ENCODE data around the gene NUFIP1. TPM values are rescaled to one million over a fixed set of nuclear protein-coding genes. Genes with fewer than 3 reads are reported as not detected.

NUFIP1 gene
- polyA plus RNA-seq, 4 donors: 1.3 to 8.2 (median 2.1) TPM

DNA sequence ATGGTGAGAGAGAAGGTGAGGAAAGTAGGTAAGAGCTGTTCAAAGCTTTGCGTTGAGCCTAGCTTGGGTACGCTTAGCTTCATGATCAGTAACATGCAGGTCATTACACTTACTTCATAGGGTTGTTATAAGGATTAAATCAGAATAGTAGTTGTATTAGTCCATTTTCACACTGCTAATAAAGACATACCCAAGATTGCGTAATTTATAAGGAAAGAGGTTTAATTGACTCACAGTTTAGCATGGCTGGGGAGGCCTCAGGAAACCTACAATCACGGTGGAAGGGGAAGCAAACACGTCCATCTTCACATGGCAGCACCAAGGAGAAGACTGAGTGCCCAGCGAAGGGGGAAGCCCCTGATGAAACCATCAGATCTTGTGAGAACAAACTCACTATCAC is 21.9 kb upstream of the NUFIP1 start:
- H3K9me3 ChIP-seq (ENCODE audit: control insufficient read depth in 2 of 2, insufficient read depth in 1 of 2, low read depth in 1 of 2, low read length in 1 of 2): no peaks in the 10 kb centered on the region
- FAIRE-seq (no peak), DNase-seq (no peak)
- H3K27ac ChIP-seq (ENCODE audit: low read depth in 1 of 3, low read length in 2 of 3): no peak overlapping the region
- 96 to 97% (median 97%) methylated on average over 6 of the region's 6 CpGs for WGBS, 3 donors
- no peaks in the 10 kb centered on the region for H3K27me3 ChIP-seq (ENCODE audit: control insufficient read depth in 3 of 3, insufficient read depth in 3 of 3, low read length in 3 of 3)
- no peak overlapping the region for H3K4me3 ChIP-seq (ENCODE audit: low read depth in 1 of 3, low read length in 3 of 3)
- no peaks in the 10 kb centered on the region for H3K4me1 ChIP-seq (ENCODE audit: control insufficient read depth in 3 of 3, insufficient read depth in 2 of 3, low read depth in 1 of 3, low read length in 2 of 3)
- H3K36me3 ChIP-seq (ENCODE audit: control insufficient read depth in 3 of 3, insufficient read depth in 2 of 3, low read depth in 1 of 3, low read length in 3 of 3): peaks cover 2 to 12% (median 3%) of the 10 kb centered on the region in 3 donors

DNA sequence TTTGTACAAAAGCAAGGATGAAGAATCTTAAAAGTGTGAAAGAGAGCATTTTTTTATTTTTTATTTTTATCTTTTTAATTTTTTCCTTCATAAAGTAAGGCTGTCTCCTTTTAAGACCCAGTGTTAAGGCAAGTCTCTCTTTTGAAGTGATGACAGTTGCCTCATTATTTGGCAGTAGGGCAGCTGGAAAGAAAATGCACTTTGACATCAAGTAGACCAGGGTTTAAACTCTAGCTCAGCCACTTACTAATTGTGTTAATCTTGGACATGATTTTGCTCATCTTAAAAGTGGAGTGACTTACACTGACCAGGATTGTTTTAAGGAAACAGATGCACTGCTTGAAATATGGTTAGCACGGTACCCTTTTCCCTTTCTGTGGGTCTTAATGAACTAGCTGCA is 18.6 kb upstream of the NUFIP1 start:
- no peaks in the 10 kb centered on the region for H3K9me3 ChIP-seq (ENCODE audit: control insufficient read depth in 2 of 2, insufficient read depth in 1 of 2, low read depth in 1 of 2, low read length in 1 of 2)
- WGBS, 3 donors: 96 to 100% (median 100%) methylated on average over 1 of the region's 1 CpG
- DNase-seq (no peak), FAIRE-seq (no peak)
- no peak overlapping the region for H3K4me3 ChIP-seq (ENCODE audit: low read depth in 1 of 3, low read length in 3 of 3)
- no peaks in the 10 kb centered on the region for H3K27me3 ChIP-seq (ENCODE audit: control insufficient read depth in 3 of 3, insufficient read depth in 3 of 3, low read length in 3 of 3)
- H3K4me1 ChIP-seq (ENCODE audit: control insufficient read depth in 3 of 3, insufficient read depth in 2 of 3, low read depth in 1 of 3, low read length in 2 of 3): no peaks in the 10 kb centered on the region
- peaks cover 0 to 11% (median 2%) of the 10 kb centered on the region in 3 donors for H3K36me3 ChIP-seq (ENCODE audit: control insufficient read depth in 3 of 3, insufficient read depth in 2 of 3, low read depth in 1 of 3, low read length in 3 of 3)
- no peak overlapping the region for H3K27ac ChIP-seq (ENCODE audit: low read depth in 1 of 3, low read length in 2 of 3)

DNA sequence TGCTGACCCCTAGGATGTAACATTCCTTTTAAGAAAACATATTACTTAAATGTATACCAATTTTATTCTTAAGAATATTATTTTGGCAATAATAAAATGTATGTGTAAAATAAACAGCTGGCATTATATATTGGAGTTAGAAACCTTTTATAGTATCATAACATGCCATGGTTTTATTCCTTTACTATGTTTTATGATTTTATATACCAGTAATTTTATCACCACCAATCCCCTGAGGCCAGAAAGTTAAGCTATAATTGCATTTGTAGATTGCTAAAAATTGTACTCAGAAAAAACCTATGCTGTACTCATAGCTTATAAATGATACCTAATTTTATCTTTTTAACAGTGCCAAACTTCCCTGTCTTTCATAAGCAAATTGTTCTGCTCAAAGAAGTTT is 18.0 kb upstream of the NUFIP1 start:
- FAIRE-seq: no peak
- Histone ChIP-seq H3K9me3 (ENCODE audit: control insufficient read depth in 2 of 2, insufficient read depth in 1 of 2, low read depth in 1 of 2, low read length in 1 of 2) (no peaks in the 10 kb centered on the region), H3K27ac (ENCODE audit: low read depth in 1 of 3, low read length in 2 of 3) (no peak overlapping the region), H3K27me3 (ENCODE audit: control insufficient read depth in 3 of 3, insufficient read depth in 3 of 3, low read length in 3 of 3) (no peaks in the 10 kb centered on the region), H3K4me1 (ENCODE audit: control insufficient read depth in 3 of 3, insufficient read depth in 2 of 3, low read depth in 1 of 3, low read length in 2 of 3) (no peaks in the 10 kb centered on the region), H3K36me3 (ENCODE audit: control insufficient read depth in 3 of 3, insufficient read depth in 2 of 3, low read depth in 1 of 3, low read length in 3 of 3) (peaks cover 0 to 14% (median 3%) of the 10 kb centered on the region in 3 donors), H3K4me3 (ENCODE audit: low read depth in 1 of 3, low read length in 3 of 3) (no peak overlapping the region)
- DNase-seq: no peak

DNA sequence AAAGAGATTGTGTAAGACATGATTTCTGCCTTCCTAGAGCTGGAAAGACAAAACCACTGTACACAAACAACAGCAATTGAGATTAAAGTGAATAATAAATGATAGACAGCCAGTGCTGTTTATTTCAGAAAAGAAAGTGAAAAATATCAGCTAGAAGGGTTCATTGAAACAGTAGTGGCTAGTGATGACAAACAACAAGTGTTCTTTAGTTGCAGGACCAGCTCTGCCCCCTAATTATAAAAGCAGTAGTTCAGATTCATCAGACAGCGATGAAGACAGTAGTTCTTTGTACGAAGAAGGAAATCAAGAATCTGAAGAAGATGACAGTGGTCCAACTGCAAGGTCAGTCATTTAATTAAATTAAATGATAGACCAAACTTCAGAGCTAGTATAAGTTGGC is 14.8 kb upstream of the NUFIP1 start:
- WGBS, 3 donors: 91 to 95% (median 93%) methylated on average over 2 of the region's 2 CpGs
- Histone ChIP-seq H3K27ac (ENCODE audit: low read depth in 1 of 3, low read length in 2 of 3) (no peak overlapping the region), H3K36me3 (ENCODE audit: control insufficient read depth in 3 of 3, insufficient read depth in 2 of 3, low read depth in 1 of 3, low read length in 3 of 3) (peaks cover 0 to 16% (median 4%) of the 10 kb centered on the region in 3 donors), H3K4me1 (ENCODE audit: control insufficient read depth in 3 of 3, insufficient read depth in 2 of 3, low read depth in 1 of 3, low read length in 2 of 3) (no peaks in the 10 kb centered on the region), H3K4me3 (ENCODE audit: low read depth in 1 of 3, low read length in 3 of 3) (no peak overlapping the region), H3K9me3 (ENCODE audit: control insufficient read depth in 2 of 2, insufficient read depth in 1 of 2, low read depth in 1 of 2, low read length in 1 of 2) (no peaks in the 10 kb centered on the region), H3K27me3 (ENCODE audit: control insufficient read depth in 3 of 3, insufficient read depth in 3 of 3, low read length in 3 of 3) (no peaks in the 10 kb centered on the region)
- no peak for FAIRE-seq
- no peak for DNase-seq

DNA sequence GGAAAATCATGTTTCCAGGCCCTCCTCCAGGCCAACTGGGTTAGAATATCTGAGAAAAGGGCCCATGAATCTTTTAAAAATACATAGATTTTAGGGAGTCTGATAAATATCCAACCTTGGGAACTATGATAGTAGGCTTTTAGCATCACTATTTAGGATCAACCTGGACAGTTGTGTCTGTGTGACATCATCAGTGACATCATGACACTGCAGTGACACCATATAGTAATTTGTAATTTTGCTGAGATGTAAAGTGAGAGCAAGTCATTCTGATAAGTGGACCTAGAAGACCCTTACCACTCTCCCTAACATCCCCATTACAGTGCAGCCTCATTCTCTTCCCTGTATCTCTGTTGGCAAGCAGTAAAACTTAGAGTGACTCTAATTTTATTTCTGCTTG is 14.1 kb upstream of the NUFIP1 start:
- FAIRE-seq: no peak

DNA sequence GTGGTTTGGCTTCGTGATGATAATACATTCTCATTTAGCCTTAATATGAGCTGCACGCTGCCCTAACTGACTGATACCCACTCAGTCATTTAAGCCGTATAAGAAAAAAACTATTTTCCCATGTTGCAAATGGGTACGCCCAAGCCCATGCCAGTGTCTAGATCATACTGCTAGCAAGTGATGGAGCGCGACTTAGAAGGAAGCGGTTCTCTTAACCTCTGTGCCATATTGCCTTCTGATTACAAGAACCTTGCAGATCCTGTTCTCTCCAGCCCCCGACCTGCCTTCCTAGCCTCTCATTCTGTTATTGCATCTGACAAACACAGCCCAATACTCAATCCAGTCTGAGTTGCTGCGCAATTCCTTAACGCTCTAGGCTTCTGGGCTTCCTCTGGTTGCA is 670 bp upstream of the NUFIP1 start:
- Histone ChIP-seq H3K4me1 (ENCODE audit: control insufficient read depth in 3 of 3, insufficient read depth in 2 of 3, low read depth in 1 of 3, low read length in 2 of 3) (peaks cover 2 to 8% (median 7%) of the 10 kb centered on the region in 3 donors), H3K36me3 (ENCODE audit: control insufficient read depth in 3 of 3, insufficient read depth in 2 of 3, low read depth in 1 of 3, low read length in 3 of 3) (peaks cover 0 to 5% (median 0%) of the 10 kb centered on the region in 3 donors), H3K4me3 (ENCODE audit: low read depth in 1 of 3, low read length in 3 of 3) (peak overlapping the region; percentile 80 to 98 (median 89)), H3K9me3 (ENCODE audit: control insufficient read depth in 2 of 2, insufficient read depth in 1 of 2, low read depth in 1 of 2, low read length in 1 of 2) (no peaks in the 10 kb centered on the region), H3K27me3 (ENCODE audit: control insufficient read depth in 3 of 3, insufficient read depth in 3 of 3, low read length in 3 of 3) (no peaks in the 10 kb centered on the region), H3K27ac (ENCODE audit: low read depth in 1 of 3, low read length in 2 of 3) (peak overlapping the region; percentile 74 to 96 (median 92))
- 3 to 7% (median 3%) methylated on average over 10 of the region's 10 CpGs for WGBS, 3 donors
- peak in 1 of 2 donors; percentile 6 for DNase-seq
- FAIRE-seq: no peak

More for the DNA sequence above, 14.1 kb upstream of the NUFIP1 start:
- no peak for DNase-seq
- no peaks in the 10 kb centered on the region for H3K4me1 ChIP-seq (ENCODE audit: control insufficient read depth in 3 of 3, insufficient read depth in 2 of 3, low read depth in 1 of 3, low read length in 2 of 3)
- H3K27me3 ChIP-seq (ENCODE audit: control insufficient read depth in 3 of 3, insufficient read depth in 3 of 3, low read length in 3 of 3): no peaks in the 10 kb centered on the region
- H3K9me3 ChIP-seq (ENCODE audit: control insufficient read depth in 2 of 2, insufficient read depth in 1 of 2, low read depth in 1 of 2, low read length in 1 of 2): no peaks in the 10 kb centered on the region
- H3K4me3 ChIP-seq (ENCODE audit: low read depth in 1 of 3, low read length in 3 of 3): no peak overlapping the region
- H3K27ac ChIP-seq (ENCODE audit: low read depth in 1 of 3, low read length in 2 of 3): no peak overlapping the region
- peaks cover 0 to 16% (median 4%) of the 10 kb centered on the region in 3 donors for H3K36me3 ChIP-seq (ENCODE audit: control insufficient read depth in 3 of 3, insufficient read depth in 2 of 3, low read depth in 1 of 3, low read length in 3 of 3)

DNA sequence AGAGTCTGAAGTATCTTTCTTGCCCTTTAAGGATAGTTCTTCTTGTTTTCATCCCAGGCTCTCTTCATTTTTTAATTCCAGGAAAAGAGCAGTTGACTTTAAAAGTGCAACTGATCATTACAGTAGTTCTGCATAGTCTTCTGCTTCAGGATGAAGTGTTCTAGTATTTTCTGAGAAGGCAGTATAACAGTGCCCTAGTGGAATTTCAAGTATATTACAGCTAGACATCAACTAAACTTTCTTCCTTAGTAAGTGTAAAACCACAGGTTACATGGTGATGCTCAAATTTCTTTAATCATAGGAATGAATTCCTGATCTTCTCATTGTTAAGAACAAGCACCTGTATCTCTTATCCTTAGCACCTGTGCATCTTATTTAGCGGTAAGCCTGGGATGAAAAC is 10.9 kb downstream of the NUFIP1 start:
- no peak overlapping the region for H3K27ac ChIP-seq (ENCODE audit: low read depth in 1 of 3, low read length in 2 of 3)
- FAIRE-seq (no peak), DNase-seq (no peak)
- H3K36me3 ChIP-seq (ENCODE audit: control insufficient read depth in 3 of 3, insufficient read depth in 2 of 3, low read depth in 1 of 3, low read length in 3 of 3): peaks cover 2 to 17% (median 8%) of the 10 kb centered on the region in 3 donors
- no peaks in the 10 kb centered on the region for H3K27me3 ChIP-seq (ENCODE audit: control insufficient read depth in 3 of 3, insufficient read depth in 3 of 3, low read length in 3 of 3)
- H3K4me1 ChIP-seq (ENCODE audit: control insufficient read depth in 3 of 3, insufficient read depth in 2 of 3, low read depth in 1 of 3, low read length in 2 of 3): no peaks in the 10 kb centered on the region
- H3K9me3 ChIP-seq (ENCODE audit: control insufficient read depth in 2 of 2, insufficient read depth in 1 of 2, low read depth in 1 of 2, low read length in 1 of 2): no peaks in the 10 kb centered on the region
- 95 to 100% (median 98%) methylated on average over 1 of the region's 1 CpG for WGBS, 3 donors
- H3K4me3 ChIP-seq (ENCODE audit: low read depth in 1 of 3, low read length in 3 of 3): no peak overlapping the region

DNA sequence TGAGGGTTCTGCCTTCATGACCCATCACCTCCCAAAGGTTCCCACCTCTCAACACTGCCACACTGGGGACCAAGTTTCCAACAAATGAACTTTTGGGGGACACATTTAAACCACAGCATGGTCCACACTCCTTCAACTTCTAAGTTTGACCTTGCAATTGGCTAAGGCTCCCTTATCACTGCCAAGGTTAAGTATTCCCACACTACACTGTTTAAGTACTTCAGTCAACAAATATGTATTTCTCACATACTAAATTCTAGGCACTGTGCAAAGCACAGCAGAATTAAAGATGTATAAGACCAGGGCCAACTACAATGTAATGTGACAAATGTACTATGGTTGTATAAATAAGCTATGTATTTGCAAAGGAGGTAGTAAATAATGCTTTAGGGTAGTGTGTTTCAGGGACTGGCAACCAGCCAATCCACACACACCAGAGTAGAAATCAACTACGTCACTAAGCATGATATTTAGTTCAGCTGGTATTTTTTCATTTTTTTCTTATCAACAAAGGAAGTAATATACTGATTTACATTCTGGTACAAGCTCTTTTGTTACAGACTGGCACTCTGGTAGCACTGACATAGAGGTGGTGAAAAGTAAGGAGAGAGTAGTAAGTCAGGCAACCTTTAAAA is 12.2 kb downstream of the NUFIP1 start:
- no peaks in the 10 kb centered on the region for H3K9me3 ChIP-seq (ENCODE audit: control insufficient read depth in 2 of 2, insufficient read depth in 1 of 2, low read depth in 1 of 2, low read length in 1 of 2)
- peaks cover 2 to 17% (median 8%) of the 10 kb centered on the region in 3 donors for H3K36me3 ChIP-seq (ENCODE audit: control insufficient read depth in 3 of 3, insufficient read depth in 2 of 3, low read depth in 1 of 3, low read length in 3 of 3)
- DNase-seq (no peak), FAIRE-seq (no peak)
- H3K27ac ChIP-seq (ENCODE audit: low read depth in 1 of 3, low read length in 2 of 3): no peak overlapping the region
- 46 to 64% (median 51%) methylated on average over 1 of the region's 1 CpG for WGBS, 3 donors
- no peaks in the 10 kb centered on the region for H3K4me1 ChIP-seq (ENCODE audit: control insufficient read depth in 3 of 3, insufficient read depth in 2 of 3, low read depth in 1 of 3, low read length in 2 of 3)
- H3K4me3 ChIP-seq (ENCODE audit: low read depth in 1 of 3, low read length in 3 of 3): no peak overlapping the region
- H3K27me3 ChIP-seq (ENCODE audit: control insufficient read depth in 3 of 3, insufficient read depth in 3 of 3, low read length in 3 of 3): no peaks in the 10 kb centered on the region

DNA sequence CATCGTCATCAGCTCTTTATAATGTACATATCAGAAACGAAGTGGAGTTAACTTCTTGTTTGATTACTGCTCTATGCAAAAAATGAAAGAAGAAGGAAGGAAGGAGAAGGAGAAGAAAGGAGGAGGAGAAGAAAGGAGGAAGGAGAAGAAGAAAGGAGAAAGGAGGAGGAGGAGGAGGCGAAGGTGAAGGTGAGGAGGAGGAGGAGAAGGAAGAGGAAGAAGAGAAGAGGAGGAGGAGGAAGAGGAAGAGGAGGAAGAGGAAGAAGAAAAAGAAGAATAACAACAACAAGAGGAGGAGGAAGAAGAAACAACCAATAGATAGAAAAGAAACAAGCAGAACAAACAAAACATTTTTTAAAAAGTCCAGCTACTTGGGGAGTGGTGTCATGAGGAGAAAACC is 13.1 kb downstream of the NUFIP1 start:
- no peaks in the 10 kb centered on the region for H3K27me3 ChIP-seq (ENCODE audit: control insufficient read depth in 3 of 3, insufficient read depth in 3 of 3, low read length in 3 of 3)
- no peak for DNase-seq
- no peak for FAIRE-seq
- no peaks in the 10 kb centered on the region for H3K9me3 ChIP-seq (ENCODE audit: control insufficient read depth in 2 of 2, insufficient read depth in 1 of 2, low read depth in 1 of 2, low read length in 1 of 2)
- no peak overlapping the region for H3K27ac ChIP-seq (ENCODE audit: low read depth in 1 of 3, low read length in 2 of 3)
- peaks cover 2 to 18% (median 8%) of the 10 kb centered on the region in 3 donors for H3K36me3 ChIP-seq (ENCODE audit: control insufficient read depth in 3 of 3, insufficient read depth in 2 of 3, low read depth in 1 of 3, low read length in 3 of 3)
- H3K4me1 ChIP-seq (ENCODE audit: control insufficient read depth in 3 of 3, insufficient read depth in 2 of 3, low read depth in 1 of 3, low read length in 2 of 3): no peaks in the 10 kb centered on the region
- WGBS, 3 donors: 77 to 86% (median 78%) methylated on average over 3 of the region's 3 CpGs
- no peak overlapping the region for H3K4me3 ChIP-seq (ENCODE audit: low read depth in 1 of 3, low read length in 3 of 3)

Measured in small intestine (tissue), 7 donors.